K562 (cell line): Measurements from ENCODE around the gene COX14. TPM values are rescaled to one million over a fixed set of nuclear protein-coding genes. Genes with fewer than 3 reads are reported as not detected.

Experiments used
- CBFA2T3 ChIP-seq: fragments of 450-650 bp; IDR thresholded peaks from 2 replicates; pipeline ENCODE4 v1.6.1; 2017
- CTBP1 ChIP-seq: fragments of 450-650 bp; IDR thresholded peaks from 2 replicates; pipeline ENCODE4 v1.6.1; 2016; ENCODE audit warnings: borderline replicate concordance
- MTF1 ChIP-seq: fragments of 250-450 bp; sonication (Bioruptor Pico); IDR thresholded peaks from 2 replicates; pipeline ENCODE4 v1.9.0; 2021; ENCODE audit warnings: moderate library complexity, mild to moderate bottlenecking, inconsistent platforms, borderline replicate concordance
- MXI1 ChIP-seq: IDR thresholded peaks from 2 replicates; pipeline ENCODE4 v1.6.1; 2011; ENCODE audit warnings: low read depth, mild to moderate bottlenecking, improper control_type of control experiment, low read length
- MYC ChIP-seq, 2 experiments: fragments of 250-450 bp in 1 of 2; sonication (Bioruptor Pico) in 1 of 2; IDR thresholded peaks; 2 replicates each; pipeline versions ENCODE4 v1.5.1 to v1.6.1; 2012 to 2021; ENCODE audit warnings: low read depth in 2 of 2, borderline replicate concordance in 1 of 2, improper control_type of control experiment in 1 of 2, low read length in 1 of 2, mild to moderate bottlenecking in 1 of 2, moderate library complexity in 1 of 2
- NR4A1 ChIP-seq, 2 experiments: fragments of 250-450 bp in 1 of 2; fragments of 450-650 bp in 1 of 2; sonication (Bioruptor Pico) in 1 of 2; IDR thresholded peaks; 2 replicates each; pipeline versions ENCODE4 v1.4.0 to v1.6.1; 2016 to 2020; ENCODE audit warnings: mild to moderate bottlenecking in 2 of 2, missing compliant biosample characterization in 1 of 2, missing genetic modification characterization in 1 of 2, moderate library complexity in 1 of 2
- NUFIP1 ChIP-seq: fragments of 450-650 bp; IDR thresholded peaks from 2 replicates; pipeline ENCODE4 v1.6.1; 2018; ENCODE audit not compliant: partially characterized antibody
- RAD51 ChIP-seq: fragments of 450-650 bp; IDR thresholded peaks from 2 replicates; pipeline ENCODE4 v1.7.1; 2016; ENCODE audit warnings: low read depth, mild to moderate bottlenecking, borderline replicate concordance
- RBM25 ChIP-seq: fragments of 200-400 bp; formaldehyde crosslinking; IDR thresholded peaks from 2 replicates; pipeline ENCODE4 v1.6.1; 2018; ENCODE audit warnings: low read length, low read depth, moderate library complexity; ENCODE audit not compliant: severe bottlenecking
- SIN3B ChIP-seq: fragments of 450-650 bp; IDR thresholded peaks from 2 replicates; pipeline ENCODE4 v1.6.1; 2017; ENCODE audit warnings: low read depth, mild to moderate bottlenecking, moderate library complexity
- SMARCE1 ChIP-seq: fragments of 450-650 bp; IDR thresholded peaks from 2 replicates; pipeline ENCODE4 v1.7.1; 2016; ENCODE audit warnings: mild to moderate bottlenecking
- TCF7 ChIP-seq: sonication (generic); IDR thresholded peaks from 2 replicates; pipeline ENCODE4 v1.6.1; 2016; ENCODE audit warnings: antibody characterized with exemption, borderline replicate concordance
- ZNF3 ChIP-seq: fragments of 250-450 bp; sonication (Bioruptor Pico); IDR thresholded peaks from 2 replicates; pipeline ENCODE4 v1.5.0; 2021; ENCODE audit warnings: mild to moderate bottlenecking, moderate library complexity
- ZNF347 ChIP-seq: fragments of 450-650 bp; formaldehyde crosslinking; IDR thresholded peaks from 2 replicates; pipeline ENCODE4 v1.4.0; 2020; ENCODE audit warnings: low read depth, mild to moderate bottlenecking, moderate library complexity
- ZNF41 ChIP-seq: fragments of 250-450 bp; sonication (Bioruptor Pico); conservative IDR thresholded peaks from 2 replicates; pipeline ENCODE4 v1.4.0; 2020; ENCODE audit warnings: mild to moderate bottlenecking
- ZNF695 ChIP-seq: fragments of 450-650 bp; formaldehyde crosslinking; IDR thresholded peaks from 2 replicates; pipeline ENCODE4 v1.4.0; 2020; ENCODE audit warnings: mild to moderate bottlenecking, moderate library complexity
- polyA plus RNA-seq, 8 experiments: library from polyadenylated mRNA; depleted of rRNA in 4 of 8; stranded (reverse) in 5 of 8; unstranded in 3 of 8; fragments of >200 nt; fragmentation: Nextera tagmentation in 2 of 8; fragmentation: Illumina TruSeq in 1 of 8; extraction: Ambion mirVana in 2 of 8; extraction: Trizol in 1 of 8; gene quantifications; 2 replicates each; pipeline versions ENCODE4 v1.2.1 to v1.2.3, GENCODE V29; 2011 to 2014; ENCODE audit warnings: inconsistent platforms in 1 of 8, missing spikeins in 1 of 8
- total RNA-seq, 7 experiments: library from RNA; depleted of rRNA in 6 of 7; stranded (reverse); fragments of >200 nt in 6 of 7; fragmentation: Illumina TruSeq in 2 of 7; extraction: Trizol in 2 of 7; gene quantifications; 2 replicates each; pipeline versions ENCODE4 v1.2.1 to v1.2.3, GENCODE V29; 2011 to 2021; ENCODE audit warnings: low replicate concordance in 1 of 7
- TF ChIP-seq, protein P1 (sequence below): fragments of 250-450 bp; sonication (Bioruptor Pico); IDR thresholded peaks from 2 replicates; pipeline ENCODE4 v1.4.0; 2020; ENCODE audit warnings: mild to moderate bottlenecking
- TF ChIP-seq, protein P2 (sequence below): sonication (generic); IDR thresholded peaks from 2 replicates; pipeline ENCODE4 v1.6.1; 2016
- TF ChIP-seq, protein P3 (sequence below): IDR thresholded peaks from 2 replicates; pipeline ENCODE4 v1.6.1; 2012; ENCODE audit warnings: low read depth, low read length, improper control_type of control experiment, borderline replicate concordance
- TF ChIP-seq, protein P4 (sequence below): sonication (generic); formaldehyde crosslinking; IDR thresholded peaks from 2 replicates; pipeline ENCODE4 v1.9.0; 2022; ENCODE audit warnings: mild to moderate bottlenecking, missing genetic modification reagents
- TF ChIP-seq, protein P5 (sequence below): fragments of 450-650 bp; IDR thresholded peaks from one replicate; pipeline ENCODE4 v1.6.1; 2018; ENCODE audit warnings: mild to moderate bottlenecking, moderate library complexity; ENCODE audit not compliant: partially characterized antibody

Gene COX14
- total and polyA plus RNA-seq, 9 of the 15 experiments (the other 6 are each of a cell fraction or from before 2014, with no cell fraction given): 44.4 to 269 (median 53.4) TPM

DNA sequence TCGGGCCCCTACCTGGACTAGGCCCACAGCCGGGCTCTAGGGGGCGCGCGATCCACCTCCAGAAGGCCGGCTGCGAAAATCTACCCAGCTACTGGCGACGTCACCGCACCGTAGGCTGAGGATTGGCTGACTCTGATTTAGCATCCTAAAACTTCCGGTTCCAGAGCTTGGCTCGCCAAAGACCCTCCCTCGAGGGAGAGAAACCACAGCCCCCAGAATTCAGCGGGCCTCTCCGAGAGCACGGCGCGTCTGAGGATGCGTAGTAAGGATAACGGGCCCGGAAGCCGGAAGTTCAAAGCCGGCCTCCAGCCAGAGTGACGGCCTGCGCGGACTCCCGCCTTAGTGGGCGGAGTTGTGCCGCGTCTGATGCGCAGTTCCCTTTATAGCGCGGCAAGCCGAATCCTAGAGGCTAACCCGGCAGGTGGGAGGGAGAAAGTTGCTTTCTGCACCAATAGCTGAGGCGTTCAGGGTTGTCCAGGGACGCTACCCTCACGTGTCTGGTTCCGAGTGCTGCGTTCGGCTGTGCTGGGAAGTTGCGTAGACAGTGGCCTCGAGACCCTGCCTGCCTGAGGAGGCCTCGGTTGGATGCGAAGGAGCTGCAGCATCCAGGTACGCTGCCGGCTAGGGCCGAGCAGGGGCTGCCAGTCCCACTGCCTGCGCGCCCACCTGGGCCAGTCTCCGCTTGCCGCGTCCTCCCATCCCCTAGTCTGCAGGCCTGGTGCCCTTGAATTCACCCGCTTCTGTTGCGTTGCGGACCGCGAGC, at the start of gene COX14 (continued):
- no peak for TF ChIP-seq ZNF695 (CRISPR knock-in tag)
- peak; percentile 81 for TF ChIP-seq RAD51
- no peak for TF ChIP-seq CBFA2T3
- TF ChIP-seq, protein P1, sequence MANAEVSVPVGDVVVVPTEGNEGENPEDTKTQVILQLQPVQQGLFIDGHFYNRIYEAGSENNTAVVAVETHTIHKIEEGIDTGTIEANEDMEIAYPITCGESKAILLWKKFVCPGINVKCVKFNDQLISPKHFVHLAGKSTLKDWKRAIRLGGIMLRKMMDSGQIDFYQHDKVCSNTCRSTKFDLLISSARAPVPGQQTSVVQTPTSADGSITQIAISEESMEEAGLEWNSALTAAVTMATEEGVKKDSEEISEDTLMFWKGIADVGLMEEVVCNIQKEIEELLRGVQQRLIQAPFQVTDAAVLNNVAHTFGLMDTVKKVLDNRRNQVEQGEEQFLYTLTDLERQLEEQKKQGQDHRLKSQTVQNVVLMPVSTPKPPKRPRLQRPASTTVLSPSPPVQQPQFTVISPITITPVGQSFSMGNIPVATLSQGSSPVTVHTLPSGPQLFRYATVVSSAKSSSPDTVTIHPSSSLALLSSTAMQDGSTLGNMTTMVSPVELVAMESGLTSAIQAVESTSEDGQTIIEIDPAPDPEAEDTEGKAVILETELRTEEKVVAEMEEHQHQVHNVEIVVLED (CRISPR knock-in tag): peak; percentile 60
- TF ChIP-seq, protein P2, sequence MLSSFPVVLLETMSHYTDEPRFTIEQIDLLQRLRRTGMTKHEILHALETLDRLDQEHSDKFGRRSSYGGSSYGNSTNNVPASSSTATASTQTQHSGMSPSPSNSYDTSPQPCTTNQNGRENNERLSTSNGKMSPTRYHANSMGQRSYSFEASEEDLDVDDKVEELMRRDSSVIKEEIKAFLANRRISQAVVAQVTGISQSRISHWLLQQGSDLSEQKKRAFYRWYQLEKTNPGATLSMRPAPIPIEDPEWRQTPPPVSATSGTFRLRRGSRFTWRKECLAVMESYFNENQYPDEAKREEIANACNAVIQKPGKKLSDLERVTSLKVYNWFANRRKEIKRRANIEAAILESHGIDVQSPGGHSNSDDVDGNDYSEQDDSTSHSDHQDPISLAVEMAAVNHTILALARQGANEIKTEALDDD: no peak
- no peak for TF ChIP-seq SMARCE1
- no peak for TF ChIP-seq ZNF41 (CRISPR knock-in tag)
- no peak for TF ChIP-seq NUFIP1
- TF ChIP-seq ZNF347 (CRISPR knock-in tag): no peak
- TF ChIP-seq NR4A1 (CRISPR knock-in tag; IDR thresholded peaks at IDR 0.05): no peak
- no peak for TF ChIP-seq NR4A1 (tag; IDR thresholded peaks at IDR 0.05)
- TF ChIP-seq, protein P3, sequence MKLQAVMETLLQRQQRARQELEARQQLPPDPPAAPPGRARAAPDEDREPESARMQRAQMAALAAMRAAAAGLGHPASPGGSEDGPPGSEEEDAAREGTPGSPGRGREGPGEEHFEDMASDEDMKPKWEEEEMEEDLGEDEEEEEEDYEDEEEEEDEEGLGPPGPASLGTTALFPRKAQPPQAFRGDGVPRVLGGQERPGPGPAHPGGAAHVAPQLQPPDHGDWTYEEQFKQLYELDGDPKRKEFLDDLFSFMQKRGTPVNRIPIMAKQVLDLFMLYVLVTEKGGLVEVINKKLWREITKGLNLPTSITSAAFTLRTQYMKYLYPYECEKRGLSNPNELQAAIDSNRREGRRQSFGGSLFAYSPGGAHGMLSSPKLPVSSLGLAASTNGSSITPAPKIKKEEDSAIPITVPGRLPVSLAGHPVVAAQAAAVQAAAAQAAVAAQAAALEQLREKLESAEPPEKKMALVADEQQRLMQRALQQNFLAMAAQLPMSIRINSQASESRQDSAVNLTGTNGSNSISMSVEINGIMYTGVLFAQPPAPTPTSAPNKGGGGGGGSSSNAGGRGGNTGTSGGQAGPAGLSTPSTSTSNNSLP: peak; percentile 43; the same call in 1 of the 2 replicates
- peak; percentile 47; the same call in 1 of the 2 replicates for TF ChIP-seq MYC (IDR thresholded peaks at IDR 0.05; ENCODE audit: low read depth, low read length)
- TF ChIP-seq MYC (CRISPR knock-in tag; IDR thresholded peaks at IDR 0.05; ENCODE audit: borderline replicate concordance, low read depth): peak; percentile 80; the same call in 1 of the 2 replicates
- no peak for TF ChIP-seq TCF7
- no peak for TF ChIP-seq ZNF3
- TF ChIP-seq RBM25: no peak
- no peak for TF ChIP-seq SIN3B
- TF ChIP-seq, protein P4, sequence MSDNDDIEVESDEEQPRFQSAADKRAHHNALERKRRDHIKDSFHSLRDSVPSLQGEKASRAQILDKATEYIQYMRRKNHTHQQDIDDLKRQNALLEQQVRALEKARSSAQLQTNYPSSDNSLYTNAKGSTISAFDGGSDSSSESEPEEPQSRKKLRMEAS (CRISPR knock-in tag): peak; percentile 92
- TF ChIP-seq MXI1: peak; percentile 68
- TF ChIP-seq, protein P5, sequence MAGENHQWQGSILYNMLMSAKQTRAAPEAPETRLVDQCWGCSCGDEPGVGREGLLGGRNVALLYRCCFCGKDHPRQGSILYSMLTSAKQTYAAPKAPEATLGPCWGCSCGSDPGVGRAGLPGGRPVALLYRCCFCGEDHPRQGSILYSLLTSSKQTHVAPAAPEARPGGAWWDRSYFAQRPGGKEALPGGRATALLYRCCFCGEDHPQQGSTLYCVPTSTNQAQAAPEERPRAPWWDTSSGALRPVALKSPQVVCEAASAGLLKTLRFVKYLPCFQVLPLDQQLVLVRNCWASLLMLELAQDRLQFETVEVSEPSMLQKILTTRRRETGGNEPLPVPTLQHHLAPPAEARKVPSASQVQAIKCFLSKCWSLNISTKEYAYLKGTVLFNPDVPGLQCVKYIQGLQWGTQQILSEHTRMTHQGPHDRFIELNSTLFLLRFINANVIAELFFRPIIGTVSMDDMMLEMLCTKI: no peak
- no peak for TF ChIP-seq MTF1 (CRISPR knock-in tag)
- peak; percentile 67; the same call in 1 of the 2 replicates for TF ChIP-seq CTBP1
